ENCODE data around the gene ADCK1.

DNA sequence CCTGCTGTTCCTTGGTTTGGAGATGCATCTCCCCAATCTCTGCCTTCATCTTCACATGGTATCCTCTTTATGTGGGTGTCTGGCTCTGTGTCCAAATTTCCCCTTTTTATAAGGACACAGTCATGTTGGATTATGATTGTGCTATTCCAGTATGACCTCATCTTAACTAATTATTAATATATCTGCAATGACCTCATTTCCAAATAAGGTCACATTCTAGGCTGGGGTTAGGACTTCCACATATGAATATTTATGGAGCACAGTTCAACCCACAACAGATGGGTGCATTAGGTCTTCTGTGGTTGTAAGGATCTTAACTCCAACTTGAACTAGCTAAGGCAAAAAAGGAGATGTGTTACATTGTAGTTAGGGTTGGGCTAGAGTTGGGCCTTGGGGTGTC lies 69.4 kb downstream of the ADCK1 start:
- no peak for TF ChIP-seq CTCF (IDR thresholded peaks at IDR 0.05)
- TF ChIP-seq POLR2A (IDR thresholded peaks at IDR 0.05), result no peak

Measured in Peyer's patch (tissue), 4 donors.